Heart left ventricle (tissue), 13 donors: ENCODE results near the gene TMEM8B.

ENCODE experiments used
- POLR2A ChIP-seq, 2 donors: fragments of 450-650 bp; IDR thresholded peaks; one replicate each; pipeline ENCODE4 v1.6.1; 2017; ENCODE audit warnings: antibody characterized with exemption in 2 of 2, mild to moderate bottlenecking in 2 of 2, moderate library complexity in 2 of 2
- TF ChIP-seq, protein P1 (sequence below), 12 donors: fragments of 200-600 bp; sonication (generic) in 4 of 12; IDR thresholded peaks; one replicate each; pipeline versions ENCODE4 v1.5.0 to v1.8.0; 2018 to 2022; ENCODE audit warnings: antibody characterized with exemption in 12 of 12, mild to moderate bottlenecking in 5 of 12
- donor health status: ischemic (EF 13 %, LVEDD 7.1; RV severe dilation, severe dysfunction).
- donor health status: DM: no; HTN: yes; CAD: no.
- donor health status: DM: no; HTN: no; CAD: no.
- donor health status: ischemic (EF 25% LVEDD 6.9; RV normal size, moderate dysfunction).
- donor health status: ischemic (EF 25% LVEDD 5.7; RV mildly dilated, moderate dysfunction).
- donor health status: ischemic (EF 35%, LVEDD 5.7; RV mildly dilated, moderate dysfunction).
- donor health status: nonischemic (EF 11% LVEDD 7.7; RV severe dilation, severe dysfunction).
- donor health status: DM: yes; HTN: yes; CAD: no.
- donor health status: PGD.
- donor health status: ischemic (EF 29% LVEDD 5.4; RV normal size, mild dysfunction).
- donor health status: nonischemic (EF 23%, LVEDD 6.1; RV moderate dilation, normal function).

DNA sequence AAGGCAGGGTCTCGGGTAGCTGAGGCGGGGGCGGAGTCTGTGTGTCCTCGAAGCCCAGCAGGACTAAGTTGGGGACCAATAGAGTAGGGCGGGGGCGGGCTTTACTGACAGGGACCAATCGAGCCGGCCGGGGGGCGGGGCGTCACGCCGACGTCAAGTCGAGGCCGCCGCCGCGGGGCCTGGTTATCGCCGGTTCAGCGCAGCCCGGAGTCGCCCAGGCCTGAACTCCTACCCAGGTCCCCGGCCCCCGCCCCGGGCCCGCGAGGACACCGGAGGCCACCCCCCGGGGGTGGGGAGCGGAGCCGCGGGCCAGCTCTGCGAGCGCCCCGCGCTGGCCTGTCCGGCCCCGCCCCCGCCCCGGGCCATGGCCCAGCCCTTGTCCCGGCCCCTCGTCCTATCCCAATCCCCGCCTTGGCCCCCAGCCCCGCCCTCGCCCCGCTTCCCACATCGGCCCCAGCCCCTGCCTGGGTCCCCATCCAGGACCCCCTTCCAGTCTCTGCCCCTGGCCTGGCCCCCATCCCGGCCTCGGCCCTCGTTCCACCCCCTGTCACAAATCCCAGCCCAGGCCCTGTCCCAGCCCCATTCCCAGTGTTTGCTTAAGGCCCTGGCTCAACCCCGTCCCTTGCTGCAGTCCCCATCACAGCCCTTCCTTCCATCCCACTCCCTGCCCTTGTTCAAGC, at the start of gene TMEM8B:
- TF ChIP-seq, protein P1, sequence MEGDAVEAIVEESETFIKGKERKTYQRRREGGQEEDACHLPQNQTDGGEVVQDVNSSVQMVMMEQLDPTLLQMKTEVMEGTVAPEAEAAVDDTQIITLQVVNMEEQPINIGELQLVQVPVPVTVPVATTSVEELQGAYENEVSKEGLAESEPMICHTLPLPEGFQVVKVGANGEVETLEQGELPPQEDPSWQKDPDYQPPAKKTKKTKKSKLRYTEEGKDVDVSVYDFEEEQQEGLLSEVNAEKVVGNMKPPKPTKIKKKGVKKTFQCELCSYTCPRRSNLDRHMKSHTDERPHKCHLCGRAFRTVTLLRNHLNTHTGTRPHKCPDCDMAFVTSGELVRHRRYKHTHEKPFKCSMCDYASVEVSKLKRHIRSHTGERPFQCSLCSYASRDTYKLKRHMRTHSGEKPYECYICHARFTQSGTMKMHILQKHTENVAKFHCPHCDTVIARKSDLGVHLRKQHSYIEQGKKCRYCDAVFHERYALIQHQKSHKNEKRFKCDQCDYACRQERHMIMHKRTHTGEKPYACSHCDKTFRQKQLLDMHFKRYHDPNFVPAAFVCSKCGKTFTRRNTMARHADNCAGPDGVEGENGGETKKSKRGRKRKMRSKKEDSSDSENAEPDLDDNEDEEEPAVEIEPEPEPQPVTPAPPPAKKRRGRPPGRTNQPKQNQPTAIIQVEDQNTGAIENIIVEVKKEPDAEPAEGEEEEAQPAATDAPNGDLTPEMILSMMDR (IDR thresholded peaks at IDR 0.05), result no peak
- peak in 1 of 2 donors; percentile 57 for TF ChIP-seq POLR2A (IDR thresholded peaks at IDR 0.05)
